Upper lobe of left lung (tissue), 4 donors: Measurements from ENCODE around the gene C11orf58.

Experiments used
- POLR2A ChIP-seq, 4 donors: fragments of 450-650 bp; IDR thresholded peaks; one replicate each; pipeline ENCODE4 v1.5.1; 2016 to 2017; ENCODE audit warnings: antibody characterized with exemption in 4 of 4, mild to moderate bottlenecking in 2 of 4
- TF ChIP-seq, protein P1 (sequence below), 6 experiments: fragments of 450-650 bp in 4 of 6; fragments of 200-600 bp in 2 of 6; sonication (generic) in 2 of 6; IDR thresholded peaks; one replicate each; pipeline ENCODE4 v1.5.1; 2016 to 2019; ENCODE audit warnings: antibody characterized with exemption in 6 of 6

GRCh38 chr11:16780146-16780545 is 41.7 kb downstream of the C11orf58 start:
- TF ChIP-seq POLR2A (IDR thresholded peaks at IDR 0.05): no peak
- TF ChIP-seq, protein P1, sequence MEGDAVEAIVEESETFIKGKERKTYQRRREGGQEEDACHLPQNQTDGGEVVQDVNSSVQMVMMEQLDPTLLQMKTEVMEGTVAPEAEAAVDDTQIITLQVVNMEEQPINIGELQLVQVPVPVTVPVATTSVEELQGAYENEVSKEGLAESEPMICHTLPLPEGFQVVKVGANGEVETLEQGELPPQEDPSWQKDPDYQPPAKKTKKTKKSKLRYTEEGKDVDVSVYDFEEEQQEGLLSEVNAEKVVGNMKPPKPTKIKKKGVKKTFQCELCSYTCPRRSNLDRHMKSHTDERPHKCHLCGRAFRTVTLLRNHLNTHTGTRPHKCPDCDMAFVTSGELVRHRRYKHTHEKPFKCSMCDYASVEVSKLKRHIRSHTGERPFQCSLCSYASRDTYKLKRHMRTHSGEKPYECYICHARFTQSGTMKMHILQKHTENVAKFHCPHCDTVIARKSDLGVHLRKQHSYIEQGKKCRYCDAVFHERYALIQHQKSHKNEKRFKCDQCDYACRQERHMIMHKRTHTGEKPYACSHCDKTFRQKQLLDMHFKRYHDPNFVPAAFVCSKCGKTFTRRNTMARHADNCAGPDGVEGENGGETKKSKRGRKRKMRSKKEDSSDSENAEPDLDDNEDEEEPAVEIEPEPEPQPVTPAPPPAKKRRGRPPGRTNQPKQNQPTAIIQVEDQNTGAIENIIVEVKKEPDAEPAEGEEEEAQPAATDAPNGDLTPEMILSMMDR (IDR thresholded peaks at IDR 0.05): no peak
